ENCODE results near the gene APOA1. TPM values are rescaled to one million over a fixed set of nuclear protein-coding genes. Genes with fewer than 3 reads are reported as not detected.
"Not testable (repeated sequence)": the region's sequence is repeated elsewhere in the genome, so short reads cannot be mapped to it uniquely, and the experiment has no call there.

Gene APOA1
- total RNA-seq, 1 experiment from 2014 or later = not detected

GRCh38 chr11:116849486-116849885 is 12.1 kb upstream of the APOA1 start:
- DNase-seq = no peak
- Histone ChIP-seq H3K4me3 (no peak overlapping the region), H3K27me3 (no peaks in the 10 kb centered on the region), H3K4me1 (no peaks in the 10 kb centered on the region), H3K9me3 (replicated peaks) (no peaks in the 10 kb centered on the region), H3K36me3 (no peaks in the 10 kb centered on the region), H3K27ac (no peak overlapping the region)

DNA sequence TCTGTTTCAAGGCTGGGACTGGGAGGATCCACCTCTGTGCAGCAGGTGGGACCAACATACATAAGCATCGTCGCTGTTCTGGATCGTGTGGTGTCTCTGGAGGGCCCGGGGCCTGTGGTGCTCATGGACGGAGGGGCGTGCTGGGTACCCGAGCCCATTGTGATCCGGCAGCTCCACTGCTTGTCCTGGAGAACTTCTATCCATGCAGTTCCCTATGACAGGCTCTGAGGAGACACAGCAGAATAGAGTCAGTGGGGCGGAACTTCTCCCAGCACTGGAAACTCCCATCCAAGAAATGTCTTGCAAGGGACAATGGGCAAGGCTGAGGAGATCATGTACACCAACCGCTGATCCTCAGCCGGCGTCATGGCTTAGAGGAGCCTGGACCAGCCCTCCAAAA is 11.6 kb upstream of the APOA1 start:
- DNase-seq = no peak
- no peaks in the 10 kb centered on the region for H3K4me1 ChIP-seq

DNA sequence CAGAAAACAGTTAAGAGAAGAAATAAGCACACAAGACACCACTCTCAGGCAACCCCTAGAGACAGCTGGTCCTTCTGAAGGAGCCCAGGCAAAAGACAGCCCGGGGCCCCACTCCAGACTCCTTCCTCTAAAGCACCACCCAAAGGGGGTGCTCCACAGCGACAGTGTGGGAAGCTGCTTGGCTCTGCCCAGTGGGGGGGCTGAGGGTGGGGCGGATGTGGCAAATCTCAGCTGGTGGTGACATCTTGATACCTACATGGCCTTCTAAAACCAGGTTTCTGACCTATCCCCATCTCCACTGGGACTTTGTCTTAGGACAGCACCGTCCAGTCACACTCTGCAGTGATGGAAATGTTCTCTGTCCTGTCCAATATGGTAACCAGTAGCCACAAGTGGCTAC is 10.2 kb upstream of the APOA1 start:
- Histone ChIP-seq H3K4me3 (no peak overlapping the region), H3K27me3 (no peaks in the 10 kb centered on the region), H3K9me3 (replicated peaks) (no peaks in the 10 kb centered on the region), H3K36me3 (no peaks in the 10 kb centered on the region), H3K4me1 (no peaks in the 10 kb centered on the region), H3K27ac (no peak overlapping the region)
- no peak for DNase-seq

More for the DNA sequence above, 11.6 kb upstream of the APOA1 start:
- no peak overlapping the region for H3K4me3 ChIP-seq
- no peaks in the 10 kb centered on the region for H3K36me3 ChIP-seq
- H3K27ac ChIP-seq = no peak overlapping the region
- no peaks in the 10 kb centered on the region for H3K27me3 ChIP-seq
- H3K9me3 ChIP-seq (replicated peaks) = no peaks in the 10 kb centered on the region

DNA sequence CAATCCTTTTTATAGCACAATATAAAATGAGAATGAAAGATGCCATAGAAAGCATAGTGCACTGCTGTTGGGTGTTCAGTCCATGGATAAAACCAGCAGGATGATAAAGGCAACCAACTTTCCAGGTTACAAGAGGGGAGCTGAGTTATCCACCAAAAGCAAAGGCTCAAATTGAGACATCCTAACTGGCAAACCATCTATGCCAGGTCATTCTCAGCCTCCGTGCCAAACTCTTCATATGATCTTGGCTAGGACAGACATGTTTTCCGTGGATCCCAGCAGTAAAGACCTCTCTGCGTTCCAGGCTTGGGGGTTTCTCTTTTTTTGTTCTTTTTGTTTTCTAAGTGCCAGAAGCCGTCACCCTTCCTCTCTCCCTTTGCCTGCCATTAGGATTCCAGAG is 7.3 kb upstream of the APOA1 start:
- no peaks in the 10 kb centered on the region for H3K36me3 ChIP-seq
- DNase-seq = no peak

GRCh38 chr11:116843661-116844060 is 6.2 kb upstream of the APOA1 start:
- no peaks in the 10 kb centered on the region for H3K27me3 ChIP-seq
- no peak overlapping the region for H3K4me3 ChIP-seq
- no peak for DNase-seq
- no peak overlapping the region for H3K27ac ChIP-seq
- no peaks in the 10 kb centered on the region for H3K9me3 ChIP-seq (replicated peaks)
- H3K4me1 ChIP-seq = no peaks in the 10 kb centered on the region
- no peaks in the 10 kb centered on the region for H3K36me3 ChIP-seq

More for the DNA sequence above, 7.3 kb upstream of the APOA1 start:
- Histone ChIP-seq H3K27me3 (no peaks in the 10 kb centered on the region), H3K9me3 (replicated peaks) (no peaks in the 10 kb centered on the region), H3K4me3 (no peak overlapping the region), H3K4me1 (no peaks in the 10 kb centered on the region), H3K27ac (no peak overlapping the region)

DNA sequence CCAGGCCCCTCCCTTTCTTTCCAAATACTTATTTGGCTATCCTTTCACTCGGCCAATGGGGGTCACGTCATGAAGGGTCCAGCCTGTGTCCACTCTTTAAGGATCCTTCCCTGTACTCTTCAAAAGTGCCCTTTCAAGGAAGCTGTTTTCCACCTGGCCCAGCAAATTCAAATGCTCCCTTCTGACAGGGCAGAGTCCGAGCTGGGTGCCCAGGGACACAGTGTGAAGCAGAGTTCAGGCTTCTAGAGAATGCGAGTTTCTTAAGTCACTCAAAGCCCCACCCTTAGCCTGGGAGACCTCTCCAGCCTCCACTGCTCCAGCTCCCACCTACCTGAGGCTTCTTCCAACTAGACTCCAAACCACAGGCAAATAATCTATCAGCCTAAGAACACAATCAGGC is 5.5 kb upstream of the APOA1 start:
- Histone ChIP-seq H3K4me3 (no peak overlapping the region), H3K4me1 (no peaks in the 10 kb centered on the region), H3K36me3 (no peaks in the 10 kb centered on the region), H3K27me3 (no peaks in the 10 kb centered on the region), H3K27ac (no peak overlapping the region), H3K9me3 (replicated peaks) (no peaks in the 10 kb centered on the region)
- no peak for DNase-seq

DNA sequence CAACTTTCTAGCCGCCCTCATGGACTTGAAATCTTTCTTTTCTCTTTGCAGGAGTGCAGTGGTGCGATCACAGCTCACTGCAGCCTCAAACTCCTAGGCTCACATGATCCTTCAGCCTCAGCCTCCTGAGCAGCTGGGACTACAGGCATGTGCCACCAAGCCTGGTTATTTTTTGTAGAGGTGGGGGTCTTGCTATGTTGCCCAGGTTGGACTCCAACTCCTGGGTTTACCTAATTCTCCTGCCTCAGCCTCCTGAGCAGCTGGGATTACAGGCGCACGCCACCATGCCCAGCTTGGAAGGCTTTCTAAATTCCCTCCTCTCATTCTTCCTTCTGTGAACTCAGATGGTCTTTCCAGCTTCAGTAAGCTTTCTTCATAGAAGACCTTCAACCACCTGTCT is 4.7 kb upstream of the APOA1 start:
- no peak for DNase-seq
- Histone ChIP-seq H3K27ac (no peak overlapping the region), H3K9me3 (replicated peaks) (no peaks in the 10 kb centered on the region), H3K27me3 (no peaks in the 10 kb centered on the region), H3K36me3 (no peaks in the 10 kb centered on the region), H3K4me1 (no peaks in the 10 kb centered on the region), H3K4me3 (no peak overlapping the region)

GRCh38 chr11:116840746-116841296 is 3.4 kb upstream of the APOA1 start:
- no peak overlapping the region for H3K27ac ChIP-seq

GRCh38 chr11:116840224-116840745 is 2.9 kb upstream of the APOA1 start:
- Histone ChIP-seq H3K4me1 (no peaks in the 10 kb centered on the region), H3K27me3 (no peaks in the 10 kb centered on the region), H3K9me3 (replicated peaks) (no peaks in the 10 kb centered on the region), H3K27ac (no peak overlapping the region), H3K36me3 (no peaks in the 10 kb centered on the region), H3K4me3 (no peak overlapping the region)
- no peak for DNase-seq

More at GRCh38 chr11:116840746-116841296, 3.4 kb upstream of the APOA1 start:
- Histone ChIP-seq H3K36me3 (no peaks in the 10 kb centered on the region), H3K4me1 (no peaks in the 10 kb centered on the region), H3K9me3 (replicated peaks) (no peaks in the 10 kb centered on the region), H3K27me3 (no peaks in the 10 kb centered on the region), H3K4me3 (no peak overlapping the region)
- no peak for DNase-seq

- no peaks in the 10 kb centered on the region for H3K4me1 ChIP-seq
- no peak for DNase-seq
- H3K4me3 ChIP-seq = no peak overlapping the region
- H3K27ac ChIP-seq = no peak overlapping the region
- H3K36me3 ChIP-seq = no peaks in the 10 kb centered on the region
- no peaks in the 10 kb centered on the region for H3K9me3 ChIP-seq (replicated peaks)
- no peaks in the 10 kb centered on the region for H3K27me3 ChIP-seq
Observed at GRCh38 chr11:116838321-116839084, 1.1 kb upstream of the APOA1 start.

- Histone ChIP-seq H3K27me3 (no peaks in the 10 kb centered on the region), H3K4me1 (no peaks in the 10 kb centered on the region), H3K4me3 (no peak overlapping the region), H3K27ac (no peak overlapping the region), H3K36me3 (no peaks in the 10 kb centered on the region), H3K9me3 (replicated peaks) (no peaks in the 10 kb centered on the region)
- DNase-seq = no peak
Observed at GRCh38 chr11:116836632-116836991, 810 bp downstream of the APOA1 start.

DNA sequence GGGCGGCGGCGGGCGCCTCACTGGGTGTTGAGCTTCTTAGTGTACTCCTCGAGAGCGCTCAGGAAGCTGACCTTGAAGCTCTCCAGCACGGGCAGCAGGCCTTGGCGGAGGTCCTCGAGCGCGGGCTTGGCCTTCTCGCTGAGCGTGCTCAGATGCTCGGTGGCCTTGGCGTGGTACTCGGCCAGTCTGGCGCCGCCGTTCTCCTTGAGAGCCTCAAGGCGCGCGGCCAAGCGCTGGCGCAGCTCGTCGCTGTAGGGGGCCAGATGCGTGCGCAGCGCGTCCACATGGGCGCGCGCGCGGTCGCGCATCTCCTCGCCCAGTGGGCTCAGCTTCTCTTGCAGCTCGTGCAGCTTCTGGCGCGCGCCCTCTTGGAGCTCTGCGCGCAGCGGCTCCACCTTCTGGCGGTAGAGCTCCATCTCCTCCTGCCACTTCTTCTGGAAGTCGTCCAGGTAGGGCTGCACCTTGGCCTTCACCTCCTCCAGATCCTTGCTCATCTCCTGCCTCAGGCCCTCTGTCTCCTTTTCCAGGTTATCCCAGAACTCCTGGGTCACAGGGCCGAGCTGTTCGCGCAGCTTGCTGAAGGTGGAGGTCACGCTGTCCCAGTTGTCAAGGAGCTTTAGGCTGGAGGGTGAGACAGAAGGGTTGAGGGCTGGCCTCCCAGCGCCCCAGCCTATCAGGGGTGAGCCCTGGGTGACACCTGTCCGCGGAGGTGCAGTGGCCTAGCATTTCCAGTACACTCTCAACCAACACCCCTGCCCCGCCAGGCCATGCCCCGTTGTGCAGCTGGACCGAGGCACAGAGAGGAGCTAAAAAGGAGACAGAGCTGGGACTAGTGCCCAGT is 1.4 kb downstream of the APOA1 start:
- no peaks in the 10 kb centered on the region for H3K4me1 ChIP-seq
- DNase-seq = no peak
- H3K9me3 ChIP-seq (replicated peaks) = no peaks in the 10 kb centered on the region
- no peaks in the 10 kb centered on the region for H3K27me3 ChIP-seq
- H3K27ac ChIP-seq = no peak overlapping the region
- no peak overlapping the region for H3K4me3 ChIP-seq
- H3K36me3 ChIP-seq = no peaks in the 10 kb centered on the region

DNA sequence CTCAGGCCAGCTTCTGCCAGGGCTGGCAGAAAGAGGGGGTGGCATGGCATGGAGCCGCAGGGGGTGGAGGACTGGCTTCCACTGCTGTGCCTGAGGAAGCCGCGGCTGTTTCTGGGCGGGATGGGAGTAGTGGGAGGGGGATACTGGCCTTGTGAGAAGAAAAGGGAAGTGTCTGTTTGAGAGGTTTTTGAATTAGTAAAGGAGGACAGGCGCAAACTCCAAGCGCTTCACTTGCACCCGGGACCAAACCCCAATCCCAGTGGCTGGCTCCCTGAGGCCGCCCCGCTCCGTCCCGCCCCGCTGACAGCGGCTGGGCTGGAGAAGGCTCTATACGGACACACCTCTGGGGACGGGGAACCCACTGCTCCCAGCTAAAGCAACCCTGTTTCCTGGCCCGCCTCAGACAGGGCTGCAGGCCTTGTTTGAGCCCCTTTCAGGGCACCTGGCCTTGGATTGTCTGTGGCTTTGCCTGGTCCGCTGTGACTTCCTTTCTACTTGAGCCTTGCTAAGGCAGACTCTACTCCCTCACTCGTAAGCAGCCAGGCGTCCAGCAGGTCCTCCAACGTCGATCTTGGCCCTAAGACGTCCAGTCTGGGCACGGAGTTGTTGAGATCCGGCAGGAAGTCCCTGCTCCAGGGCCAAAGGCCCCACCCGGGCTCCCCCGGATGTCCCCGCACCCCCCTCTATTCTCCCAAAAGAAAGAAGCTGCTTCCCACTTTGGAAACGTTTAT is 2.2 kb downstream of the APOA1 start:
- Histone ChIP-seq H3K4me3 (no peak overlapping the region), H3K27me3 (no peaks in the 10 kb centered on the region), H3K36me3 (no peaks in the 10 kb centered on the region), H3K9me3 (replicated peaks) (no peaks in the 10 kb centered on the region), H3K4me1 (no peaks in the 10 kb centered on the region), H3K27ac (no peak overlapping the region)
- DNase-seq = no peak

- H3K36me3 ChIP-seq; DNase-seq; H3K9me3 ChIP-seq (replicated peaks); H3K27me3 ChIP-seq; H3K4me3 ChIP-seq; H3K4me1 ChIP-seq; H3K27ac ChIP-seq: not testable (repeated sequence)
Observed at GRCh38 chr11:116834535-116835041, 2.8 kb downstream of the APOA1 start.
